Retina (tissue), 1 donor: ENCODE results near the gene EMX1.

Experiments used
- DNase-seq: peaks from one replicate; pipeline ENCODE4 v3.0.0-alpha.2; 2016

Gene EMX1

DNA sequence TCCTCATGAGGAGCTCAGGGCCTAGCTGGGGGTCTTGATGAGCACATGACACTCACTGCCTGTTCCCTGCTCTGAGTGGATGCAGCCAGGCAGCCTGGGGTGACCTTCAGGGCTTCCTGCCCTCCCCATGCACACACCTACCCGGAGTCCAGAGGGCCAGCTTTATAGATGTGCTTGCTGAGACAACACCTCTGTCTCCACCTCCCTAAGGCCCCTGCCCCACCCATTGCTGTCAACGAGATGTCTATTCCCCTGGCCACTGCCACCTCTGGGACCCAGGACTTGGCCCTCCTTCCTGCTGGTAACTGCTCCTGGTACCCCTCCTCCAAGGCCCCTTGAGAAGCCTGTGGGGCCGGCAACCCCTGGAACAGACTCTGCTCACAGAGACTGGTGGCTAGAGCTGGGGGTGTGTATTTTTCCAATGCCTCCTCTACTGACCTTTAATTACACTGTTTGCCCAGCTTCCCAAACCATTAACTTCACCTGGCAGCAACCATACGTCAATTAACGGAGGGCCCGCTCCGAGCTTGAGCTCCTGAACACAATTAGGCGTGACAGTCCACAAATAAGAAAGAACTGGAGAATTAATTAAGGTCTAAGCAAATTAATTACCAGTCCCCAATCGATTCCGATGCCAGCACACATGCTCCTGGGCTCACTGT lies 66.3 kb downstream of the EMX1 start:
- DNase-seq = no peak

DNA sequence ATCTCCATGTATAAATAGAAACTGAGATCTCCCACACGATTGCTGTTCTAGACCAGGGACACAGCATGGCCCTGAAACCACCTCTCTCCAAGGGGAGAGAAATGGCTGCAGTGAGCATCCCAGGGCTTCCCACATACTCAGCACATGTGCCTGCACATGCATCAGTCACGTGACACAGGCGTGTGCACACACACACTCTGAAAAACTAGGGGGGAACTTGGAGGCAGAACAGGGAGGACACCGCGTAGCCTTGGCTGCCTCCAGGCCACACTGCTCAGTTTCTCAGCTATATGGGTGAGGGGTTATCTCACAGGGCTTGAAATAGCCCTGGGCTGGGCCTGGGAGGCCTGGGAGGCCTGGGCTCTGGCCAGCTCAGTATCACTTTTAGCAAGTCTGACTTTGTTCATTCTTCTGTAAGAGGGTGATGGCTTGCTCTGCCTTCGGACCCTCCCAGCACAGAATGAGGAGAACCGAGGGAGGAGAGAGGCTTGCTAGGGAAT lies 66.9 kb downstream of the EMX1 start:
- DNase-seq = peak; percentile 42
